ENCODE data around the gene GLYR1.
A peak's percentile ranks its signal among the peaks of the same experiment; 100 is the strongest.

Gene GLYR1

GRCh38 chr16:4775005-4775404 lies 72.1 kb downstream of the GLYR1 start:
- no peak overlapping the region for H3K4me3 ChIP-seq (ENCODE audit: low read depth, low read length)
- DNase-seq (ENCODE audit: low read depth, low spot score), result no peak
- TF ChIP-seq CTCF (IDR thresholded peaks at IDR 0.05; ENCODE audit: low read depth, low read length), result no peak
- in situ Hi-C loops (cut with HindIII; ENCODE audit: low sequenced_read_pairs), result no loop called here

- in situ Hi-C loops (cut with HindIII; ENCODE audit: low sequenced_read_pairs), result no loop called here
- TF ChIP-seq CTCF (IDR thresholded peaks at IDR 0.05; ENCODE audit: low read depth, low read length), result no peak
- no peak for DNase-seq (ENCODE audit: low read depth, low spot score)
- H3K4me3 ChIP-seq (ENCODE audit: low read depth, low read length), result no peak overlapping the region
Measured at GRCh38 chr16:4772351-4772750, 74.7 kb downstream of the GLYR1 start.

- no peak overlapping the region for H3K4me3 ChIP-seq (ENCODE audit: low read depth, low read length)
- in situ Hi-C loops (cut with HindIII; ENCODE audit: low sequenced_read_pairs), result no loop called here
- no peak for TF ChIP-seq CTCF (IDR thresholded peaks at IDR 0.05; ENCODE audit: low read depth, low read length)
- DNase-seq (ENCODE audit: low read depth, low spot score), result no peak
Measured at GRCh38 chr16:4771646-4772045, 75.4 kb downstream of the GLYR1 start.

- no peak for TF ChIP-seq CTCF (IDR thresholded peaks at IDR 0.05; ENCODE audit: low read depth, low read length)
- no peak for DNase-seq (ENCODE audit: low read depth, low spot score)
- H3K4me3 ChIP-seq (ENCODE audit: low read depth, low read length), result no peak overlapping the region
- in situ Hi-C loops (cut with HindIII; ENCODE audit: low sequenced_read_pairs), result no loop called here
Measured at GRCh38 chr16:4769306-4769638, 77.8 kb downstream of the GLYR1 start.

- DNase-seq (ENCODE audit: low read depth, low spot score), result peak; percentile 96
- no peak for TF ChIP-seq CTCF (IDR thresholded peaks at IDR 0.05; ENCODE audit: low read depth, low read length)
- in situ Hi-C loops (cut with HindIII; ENCODE audit: low sequenced_read_pairs), result no loop called here
- peak overlapping the region; percentile 64 for H3K4me3 ChIP-seq (ENCODE audit: low read depth, low read length)
Measured at GRCh38 chr16:4768549-4769305, 78.4 kb downstream of the GLYR1 start.

- TF ChIP-seq CTCF (IDR thresholded peaks at IDR 0.05; ENCODE audit: low read depth, low read length), result no peak
- peak overlapping the region; percentile 64 for H3K4me3 ChIP-seq (ENCODE audit: low read depth, low read length)
- DNase-seq (ENCODE audit: low read depth, low spot score), result no peak
- in situ Hi-C loops (cut with HindIII; ENCODE audit: low sequenced_read_pairs), result no loop called here
Measured at GRCh38 chr16:4767872-4768548, 79.1 kb downstream of the GLYR1 start.

Measured in astrocyte of the spinal cord (primary cell).